SU-DHL-6 (cell line): Measurements from ENCODE around the gene FBXO36.

Experiments used
- H2AFZ ChIP-seq: fragments of 200-600 bp; sonication (generic); 2 replicates; pipeline ENCODE4 v1.6.1; 2014; ENCODE audit warnings: low read depth, mild to moderate bottlenecking, moderate library complexity, mixed read lengths, antibody characterized with exemption, low read length; ENCODE audit not compliant: severe bottlenecking
- H3F3A ChIP-seq: fragments of 200-600 bp; shearing (Covaris generic); 2 replicates; pipeline ENCODE4 v1.6.0; 2016; ENCODE audit warnings: antibody characterized with exemption, mild to moderate bottlenecking; ENCODE audit not compliant: insufficient read depth
- H3K27ac ChIP-seq: fragments of 200-600 bp; sonication (generic); 2 replicates; pipeline ENCODE4 v1.5.1; 2016; ENCODE audit warnings: low read depth, mild to moderate bottlenecking, low read length, moderate library complexity, mixed read lengths
- H3K27me3 ChIP-seq: fragments of 200-600 bp; sonication (generic), shearing (Covaris generic); 2 replicates; pipeline ENCODE4 v1.6.0; 2014; ENCODE audit warnings: mild to moderate bottlenecking, low read length
- H3K36me3 ChIP-seq: fragments of 200-600 bp; sonication (generic); 2 replicates; pipeline ENCODE4 v1.6.1; 2014; ENCODE audit warnings: mild to moderate bottlenecking, low read length, mixed read lengths
- H3K4me2 ChIP-seq: fragments of 300-600, 200-600 bp; shearing (Covaris generic), sonication (generic); 2 replicates; pipeline ENCODE4 v1.6.0; 2014; ENCODE audit warnings: low read length, low read depth, mild to moderate bottlenecking; ENCODE audit not compliant: poor library complexity, severe bottlenecking
- H3K4me3 ChIP-seq: fragments of 200-600 bp; sonication (generic); 2 replicates; pipeline ENCODE4 v1.5.1; 2014; ENCODE audit warnings: antibody characterized with exemption, low read length, mild to moderate bottlenecking, mixed read lengths; ENCODE audit not compliant: insufficient read depth, poor library complexity, severe bottlenecking
- H3K79me2 ChIP-seq: fragments of 200-600 bp; sonication (generic); 2 replicates; pipeline ENCODE4 v1.6.1; 2014; ENCODE audit warnings: mild to moderate bottlenecking, low read length, moderate library complexity; ENCODE audit not compliant: insufficient read depth
- H3K9ac ChIP-seq: fragments of 200-600 bp; sonication (generic); 2 replicates; pipeline ENCODE4 v1.7.0; 2014; ENCODE audit warnings: mild to moderate bottlenecking, low read length
- H3K9me2 ChIP-seq: fragments of 200-600 bp; sonication (generic); replicated peaks from 2 replicates; pipeline ENCODE4 v1.6.1; 2014; ENCODE audit warnings: low read length; ENCODE audit not compliant: insufficient read depth
- H3K9me3 ChIP-seq: fragments of 200-600 bp; sonication (generic); 2 replicates; pipeline ENCODE4 v1.6.1; 2014; ENCODE audit warnings: low read length, mixed read lengths; ENCODE audit not compliant: insufficient read depth
- H4K20me1 ChIP-seq: fragments of 200-600 bp; sonication (generic); 2 replicates; pipeline ENCODE4 v1.6.1; 2014; ENCODE audit warnings: low read depth, mild to moderate bottlenecking, antibody characterized with exemption, low read length, moderate library complexity, mixed read lengths
- CTCF ChIP-seq: fragments of 200-600 bp; sonication (generic); IDR thresholded peaks from one replicate; pipeline ENCODE4 v1.5.1; 2017; ENCODE audit warnings: antibody characterized with exemption, mild to moderate bottlenecking, low read length, moderate library complexity; ENCODE audit not compliant: insufficient read depth, poor library complexity, severe bottlenecking
- EZH2phosphoT487 ChIP-seq: fragments of 200-600 bp; sonication (generic), shearing (Covaris generic); conservative IDR thresholded peaks from 2 replicates; pipeline ENCODE4 v1.6.1; 2018; ENCODE audit warnings: mild to moderate bottlenecking, antibody characterized with exemption, low read length, moderate library complexity, mixed read lengths

The FBXO36 gene

DNA sequence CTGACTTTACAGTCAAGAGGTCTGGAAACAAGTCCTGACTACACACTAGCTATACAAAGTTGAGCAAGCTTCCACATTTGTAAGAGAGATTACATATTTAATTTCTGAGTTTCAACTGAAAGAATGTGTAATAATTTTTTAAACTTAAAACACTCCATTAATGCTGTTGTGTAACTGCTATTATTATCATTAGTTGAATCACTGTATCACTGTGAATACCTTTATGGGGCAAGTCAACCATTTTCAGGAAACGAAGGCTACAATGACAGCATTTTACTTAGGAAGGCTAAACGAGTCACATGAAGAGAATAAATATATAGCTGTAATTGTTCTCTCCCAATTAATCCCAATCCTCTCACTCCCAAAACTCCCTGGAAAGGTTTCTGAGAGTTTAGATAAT lies 46.8 kb upstream of the FBXO36 start:
- TF ChIP-seq CTCF = no peak
- TF ChIP-seq EZH2phosphoT487 = no peak
- Histone ChIP-seq H3F3A (no peaks in the 10 kb centered on the region), H3K9me2 (no peaks in the 10 kb centered on the region), H3K9ac (no peak overlapping the region), H3K4me3 (no peak overlapping the region), H3K36me3 (peaks cover 14% of the 10 kb centered on the region; the same call in 1 of the 2 replicates), H3K79me2 (peaks cover 50% of the 10 kb centered on the region), H3K27me3 (no peaks in the 10 kb centered on the region), H3K27ac (no peak overlapping the region), H3K4me2 (no peak overlapping the region), H4K20me1 (no peaks in the 10 kb centered on the region), H3K9me3 (no peaks in the 10 kb centered on the region), H2AFZ (no peak overlapping the region)

GRCh38 chr2:229879191-229879950 lies 42.9 kb upstream of the FBXO36 start:
- Histone ChIP-seq H3K9ac (no peak overlapping the region), H3K4me2 (no peak overlapping the region), H3K27me3 (no peaks in the 10 kb centered on the region), H3K36me3 (peaks cover 14% of the 10 kb centered on the region; the same call in 1 of the 2 replicates), H3F3A (no peaks in the 10 kb centered on the region), H2AFZ (no peak overlapping the region), H4K20me1 (no peaks in the 10 kb centered on the region; the same call in 1 of the 2 replicates), H3K9me2 (no peaks in the 10 kb centered on the region), H3K27ac (no peak overlapping the region), H3K79me2 (peaks cover 60% of the 10 kb centered on the region), H3K9me3 (no peaks in the 10 kb centered on the region), H3K4me3 (no peak overlapping the region)
- TF ChIP-seq CTCF (no peak), EZH2phosphoT487 (no peak)

DNA sequence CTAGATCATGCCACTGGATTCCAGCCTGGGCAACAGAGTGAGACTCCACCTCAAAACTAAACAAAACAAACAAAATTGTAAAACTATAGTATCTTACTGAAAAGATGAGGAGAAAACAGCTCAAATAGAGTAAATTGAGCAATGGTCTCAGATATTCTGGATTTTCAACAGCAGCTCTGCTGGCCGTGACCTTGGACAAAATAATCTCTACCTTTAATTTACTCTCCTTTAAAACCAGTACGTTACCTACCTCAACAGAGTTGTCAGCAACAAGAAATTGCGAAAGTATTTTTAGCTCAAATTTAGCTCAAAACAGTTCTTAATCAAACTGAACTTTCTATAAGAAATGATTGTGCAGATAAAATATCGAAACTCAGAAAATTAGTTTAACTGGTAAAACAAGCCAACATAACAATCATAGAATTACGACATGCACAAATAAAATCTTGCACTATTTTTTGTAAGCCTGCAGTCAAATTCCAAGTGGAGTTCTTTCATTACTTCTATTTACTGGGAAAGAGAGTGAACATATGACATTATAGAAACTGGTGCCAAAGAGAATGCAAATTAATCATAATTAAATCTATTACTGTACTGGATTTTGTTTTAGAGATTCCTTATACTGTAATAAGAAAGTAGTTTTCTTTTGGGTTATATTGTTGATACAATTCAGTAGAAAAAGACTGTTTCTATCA lies 41.3 kb upstream of the FBXO36 start:
- no peaks in the 10 kb centered on the region for H3F3A ChIP-seq
- no peak overlapping the region for H2AFZ ChIP-seq
- no peak overlapping the region for H3K4me3 ChIP-seq
- no peaks in the 10 kb centered on the region for H3K9me2 ChIP-seq
- H3K9ac ChIP-seq = no peak overlapping the region
- H3K4me2 ChIP-seq = no peak overlapping the region
- no peaks in the 10 kb centered on the region for H3K27me3 ChIP-seq
- H3K27ac ChIP-seq = no peak overlapping the region
- no peaks in the 10 kb centered on the region; the same call in 1 of the 2 replicates for H4K20me1 ChIP-seq
- peaks cover 60% of the 10 kb centered on the region for H3K79me2 ChIP-seq
- no peak for TF ChIP-seq CTCF
- TF ChIP-seq EZH2phosphoT487 = no peak
- H3K36me3 ChIP-seq = peaks cover 14% of the 10 kb centered on the region; the same call in 1 of the 2 replicates
- H3K9me3 ChIP-seq = no peaks in the 10 kb centered on the region
